ENCODE results near the gene RSPH3. TPM values are rescaled to one million over a fixed set of nuclear protein-coding genes. Genes with fewer than 3 reads are reported as not detected.
"Not testable (repeated sequence)": the region's sequence is repeated elsewhere in the genome, so short reads cannot be mapped to it uniquely, and the experiment has no call there.

Gene RSPH3
- total RNA-seq, 2 donors from 2014 or later = 6.1 to 6.3 TPM

GRCh38 chr6:158958504-158959386, 41.3 kb downstream of the RSPH3 start:
- H3K27ac Mint-ChIP-seq = no peak overlapping the region
- peak; percentile 36 to 60 for ATAC-seq (replicated peaks in 1 of 2)
- no peaks in the 10 kb centered on the region for H3K36me3 Mint-ChIP-seq (ENCODE audit: insufficient read depth in 2 of 2)
- no peak for DNase-seq
- H3K27me3 Mint-ChIP-seq (ENCODE audit: low read depth) = no peaks in the 10 kb centered on the region
- peaks cover 10% of the 10 kb centered on the region for H3K4me1 Mint-ChIP-seq (ENCODE audit: low read depth)
- H3K9me3 Mint-ChIP-seq = peaks cover 0 to 2% of the 10 kb centered on the region in 2 donors
- H3K4me3 Mint-ChIP-seq = no peak overlapping the region

- Mint-ChIP-seq H3K4me1 (ENCODE audit: low read depth) (peaks cover 10% of the 10 kb centered on the region), H3K36me3 (ENCODE audit: insufficient read depth in 2 of 2) (no peaks in the 10 kb centered on the region), H3K27ac (no peak overlapping the region), H3K9me3 (peaks cover 0 to 2% of the 10 kb centered on the region in 2 donors), H3K4me3 (no peak overlapping the region), H3K27me3 (ENCODE audit: low read depth) (no peaks in the 10 kb centered on the region)
- no peak for DNase-seq
- ATAC-seq (replicated peaks in 1 of 2) = no peak
These were observed 44.7 kb downstream of the RSPH3 start for GRCh38 chr6:158955255-158955654.

- DNase-seq (no peak), ATAC-seq (replicated peaks in 1 of 2) (no peak)
- Mint-ChIP-seq H3K4me1 (ENCODE audit: low read depth) (peaks cover 10% of the 10 kb centered on the region), H3K27ac (no peak overlapping the region), H3K9me3 (peaks cover 0 to 2% of the 10 kb centered on the region in 2 donors), H3K27me3 (ENCODE audit: low read depth) (no peaks in the 10 kb centered on the region), H3K36me3 (ENCODE audit: insufficient read depth in 2 of 2) (no peaks in the 10 kb centered on the region), H3K4me3 (no peak overlapping the region)
These were observed 45.2 kb downstream of the RSPH3 start for GRCh38 chr6:158954753-158955152.

- not testable (repeated sequence) for H3K36me3 Mint-ChIP-seq (ENCODE audit: insufficient read depth in 2 of 2); H3K4me3 Mint-ChIP-seq; H3K9me3 Mint-ChIP-seq; DNase-seq; H3K27ac Mint-ChIP-seq; H3K27me3 Mint-ChIP-seq (ENCODE audit: low read depth); H3K4me1 Mint-ChIP-seq (ENCODE audit: low read depth); ATAC-seq (replicated peaks in 1 of 2)
These were observed 48.0 kb downstream of the RSPH3 start for GRCh38 chr6:158952011-158952410.

- not testable (repeated sequence) for H3K27ac Mint-ChIP-seq; H3K36me3 Mint-ChIP-seq (ENCODE audit: insufficient read depth in 2 of 2); H3K4me1 Mint-ChIP-seq (ENCODE audit: low read depth); DNase-seq; ATAC-seq (replicated peaks in 1 of 2); H3K4me3 Mint-ChIP-seq; H3K27me3 Mint-ChIP-seq (ENCODE audit: low read depth); H3K9me3 Mint-ChIP-seq
These were observed 48.4 kb downstream of the RSPH3 start for GRCh38 chr6:158951565-158951964.

GRCh38 chr6:158947284-158947683, 52.7 kb downstream of the RSPH3 start:
- DNase-seq = no peak
- H3K4me1 Mint-ChIP-seq (ENCODE audit: low read depth) = no peaks in the 10 kb centered on the region

GRCh38 chr6:158943380-158944032, 56.5 kb downstream of the RSPH3 start:
- peaks cover 10% of the 10 kb centered on the region for H3K4me1 Mint-ChIP-seq (ENCODE audit: low read depth)
- DNase-seq = no peak
- H3K27me3 Mint-ChIP-seq (ENCODE audit: low read depth) = peaks cover 15% of the 10 kb centered on the region
- no peak overlapping the region for H3K4me3 Mint-ChIP-seq
- H3K36me3 Mint-ChIP-seq (ENCODE audit: insufficient read depth in 2 of 2) = peaks cover 0 to 4% of the 10 kb centered on the region in 2 donors
- ATAC-seq (replicated peaks in 1 of 2) = no peak
- peaks cover 0 to 2% of the 10 kb centered on the region in 2 donors for H3K9me3 Mint-ChIP-seq
- H3K27ac Mint-ChIP-seq = no peak overlapping the region

More at GRCh38 chr6:158947284-158947683, 52.7 kb downstream of the RSPH3 start:
- Mint-ChIP-seq H3K36me3 (ENCODE audit: insufficient read depth in 2 of 2) (peaks cover 0 to 4% of the 10 kb centered on the region in 2 donors), H3K27ac (no peak overlapping the region), H3K27me3 (ENCODE audit: low read depth) (no peaks in the 10 kb centered on the region), H3K9me3 (peaks cover 0 to 2% of the 10 kb centered on the region in 2 donors), H3K4me3 (no peak overlapping the region)
- no peak for ATAC-seq (replicated peaks in 1 of 2)

GRCh38 chr6:158942349-158942748, 57.7 kb downstream of the RSPH3 start:
- H3K27me3 Mint-ChIP-seq (ENCODE audit: low read depth) = peaks cover 24% of the 10 kb centered on the region
- DNase-seq = no peak
- no peak for ATAC-seq (replicated peaks in 1 of 2)
- no peak overlapping the region for H3K4me3 Mint-ChIP-seq
- peaks cover 0 to 4% of the 10 kb centered on the region in 2 donors for H3K36me3 Mint-ChIP-seq (ENCODE audit: insufficient read depth in 2 of 2)
- H3K27ac Mint-ChIP-seq = no peak overlapping the region
- peaks cover 0 to 2% of the 10 kb centered on the region in 2 donors for H3K9me3 Mint-ChIP-seq
- H3K4me1 Mint-ChIP-seq (ENCODE audit: low read depth) = peaks cover 10% of the 10 kb centered on the region

GRCh38 chr6:158941246-158941645, 58.8 kb downstream of the RSPH3 start:
- DNase-seq (no peak), ATAC-seq (replicated peaks in 1 of 2) (no peak)
- Mint-ChIP-seq H3K27ac (no peak overlapping the region), H3K27me3 (ENCODE audit: low read depth) (peaks cover 25% of the 10 kb centered on the region), H3K4me1 (ENCODE audit: low read depth) (peaks cover 10% of the 10 kb centered on the region), H3K4me3 (no peak overlapping the region), H3K36me3 (ENCODE audit: insufficient read depth in 2 of 2) (peaks cover 0 to 4% of the 10 kb centered on the region in 2 donors), H3K9me3 (peaks cover 0 to 2% of the 10 kb centered on the region in 2 donors)

- Mint-ChIP-seq H3K4me1 (ENCODE audit: low read depth) (peaks cover 10% of the 10 kb centered on the region), H3K4me3 (peak overlapping the region; percentile 62 to 74)
- ATAC-seq (replicated peaks in 1 of 2) = peak; percentile 43 to 44
These were observed 60.5 kb downstream of the RSPH3 start for GRCh38 chr6:158939255-158940159.

GRCh38 chr6:158938811-158939254, 61.2 kb downstream of the RSPH3 start:
- H3K36me3 Mint-ChIP-seq (ENCODE audit: insufficient read depth in 2 of 2) = peaks cover 0 to 4% of the 10 kb centered on the region in 2 donors
- peak in 1 of 2 donors; percentile 19 for DNase-seq

More at GRCh38 chr6:158939255-158940159, 60.5 kb downstream of the RSPH3 start:
- H3K27ac Mint-ChIP-seq = no peak overlapping the region
- H3K36me3 Mint-ChIP-seq (ENCODE audit: insufficient read depth in 2 of 2) = peaks cover 0 to 4% of the 10 kb centered on the region in 2 donors
- H3K27me3 Mint-ChIP-seq (ENCODE audit: low read depth) = peaks cover 25% of the 10 kb centered on the region
- peak in 1 of 2 donors; percentile 13 for DNase-seq
- H3K9me3 Mint-ChIP-seq = peaks cover 0 to 2% of the 10 kb centered on the region in 2 donors

GRCh38 chr6:158938220-158938619, 61.8 kb downstream of the RSPH3 start:
- peaks cover 0 to 2% of the 10 kb centered on the region in 2 donors for H3K9me3 Mint-ChIP-seq
- peaks cover 0 to 4% of the 10 kb centered on the region in 2 donors for H3K36me3 Mint-ChIP-seq (ENCODE audit: insufficient read depth in 2 of 2)
- H3K4me3 Mint-ChIP-seq = peak overlapping the region in 1 of 2 donors; percentile 33
- H3K27me3 Mint-ChIP-seq (ENCODE audit: low read depth) = peaks cover 25% of the 10 kb centered on the region
- no peak overlapping the region for H3K27ac Mint-ChIP-seq
- ATAC-seq (replicated peaks in 1 of 2) = no peak
- DNase-seq = no peak
- peaks cover 10% of the 10 kb centered on the region for H3K4me1 Mint-ChIP-seq (ENCODE audit: low read depth)

More at GRCh38 chr6:158938811-158939254, 61.2 kb downstream of the RSPH3 start:
- Mint-ChIP-seq H3K27me3 (ENCODE audit: low read depth) (peaks cover 25% of the 10 kb centered on the region), H3K4me1 (ENCODE audit: low read depth) (peaks cover 10% of the 10 kb centered on the region), H3K4me3 (peak overlapping the region; percentile 62 to 74), H3K9me3 (peaks cover 0 to 2% of the 10 kb centered on the region in 2 donors), H3K27ac (no peak overlapping the region)
- peak; percentile 53 to 65 for ATAC-seq (replicated peaks in 1 of 2)

Data from activated T-cell treated with anti-CD3 and anti-CD28 coated beads, Interleukin-2, amount 50 U/mL, for 72 hours (primary cell).